Endothelial cell of umbilical vein (primary cell): ENCODE results near the gene ADRB2. TPM values are rescaled to one million over a fixed set of nuclear protein-coding genes. Genes with fewer than 3 reads are reported as not detected.

ENCODE experiments used
- BruUV-seq: library from RNA; stranded (reverse); fragments of 400-500 nt; replicated peaks from 2 replicates; lab custom pipeline; 2021; lab: Mats Ljungman, UMichigan
- CTCF ChIA-PET: fragments of 300-600, 350-600 bp; sonication (Branson Sonifier 250); formaldehyde crosslinking; loops from one replicate; lab custom pipeline; 2021; ENCODE audit warnings: antibody characterized with exemption, inconsistent platforms; lab: Charles Lee
- POLR2A ChIA-PET: fragments of 300-600, 350-600 bp; sonication (Branson Sonifier 250); formaldehyde crosslinking; loops from one replicate; lab custom pipeline; 2021; ENCODE audit warnings: antibody characterized with exemption, inconsistent platforms; lab: Charles Lee
- DNase-seq: peaks from one replicate; pipeline ENCODE4 v3.0.0-alpha.2; 2011; ENCODE audit warnings: low read depth, low spot score
- FAIRE-seq: peaks from 2 replicates; lab custom pipeline; 2011; peaks lifted over from hg19 to GRCh38; lab: Jason Lieb, UNC
- H2AFZ ChIP-seq: 2 replicates; pipeline ENCODE4 v1.6.0; 2012; ENCODE audit warnings: low read depth, low read length, control low read depth, inconsistent platforms
- H3K27ac ChIP-seq: 2 replicates; pipeline ENCODE4 v1.5.1; 2011; ENCODE audit warnings: low read depth, mild to moderate bottlenecking, control low read depth, low read length, moderate library complexity; ENCODE audit not compliant: insufficient read depth
- H3K27me3 ChIP-seq, 2 experiments: 2 replicates each; pipeline versions ENCODE4 v1.6.0 to v1.6.1; 2011; ENCODE audit warnings: low read length in 2 of 2, mixed read lengths in 1 of 2; ENCODE audit not compliant: control insufficient read depth in 2 of 2, insufficient read depth in 2 of 2
- H3K36me3 ChIP-seq, 2 experiments: 2 replicates in 1 of 2; 3 replicates in 1 of 2; pipeline ENCODE4 v1.5.1; 2011; ENCODE audit warnings: low read length in 2 of 2, mild to moderate bottlenecking in 1 of 2, moderate library complexity in 1 of 2; ENCODE audit not compliant: control insufficient read depth in 2 of 2, insufficient read depth in 2 of 2; ENCODE audit errors: extremely low read depth in 1 of 2
- H3K4me1 ChIP-seq: 3 replicates; pipeline ENCODE4 v1.5.1; 2011; ENCODE audit warnings: mild to moderate bottlenecking, low read length; ENCODE audit not compliant: control insufficient read depth, insufficient read depth; ENCODE audit errors: extremely low read depth
- H3K4me2 ChIP-seq: 2 replicates; pipeline ENCODE4 v1.6.1; 2011; ENCODE audit warnings: low read length, control low read depth, mixed read lengths; ENCODE audit not compliant: insufficient read depth
- H3K4me3 ChIP-seq, 3 experiments: fragments of 200-600 bp in 1 of 3; sonication (generic), shearing (Covaris generic) in 1 of 3; replicated peaks in 1 of 3; 2 replicates each; pipeline ENCODE4 v1.5.1; 2011 to 2016; ENCODE audit warnings: control low read depth in 3 of 3, low read length in 3 of 3, mild to moderate bottlenecking in 2 of 3, inconsistent platforms in 1 of 3, low read depth in 1 of 3, moderate library complexity in 1 of 3; ENCODE audit not compliant: insufficient read depth in 1 of 3
- H3K79me2 ChIP-seq: 2 replicates; pipeline ENCODE4 v1.6.0; 2012; ENCODE audit warnings: low read length, inconsistent platforms; ENCODE audit not compliant: control insufficient read depth, insufficient read depth
- H3K9ac ChIP-seq: replicated peaks from 2 replicates; pipeline ENCODE3; 2011; ENCODE audit warnings: low read length, control low read depth; ENCODE audit not compliant: insufficient read depth; ENCODE audit errors: extremely low read depth
- H3K9me1 ChIP-seq: replicated peaks from 3 replicates; pipeline ENCODE4 v1.6.0; 2011; ENCODE audit warnings: mild to moderate bottlenecking, low read length; ENCODE audit not compliant: control insufficient read depth, insufficient read depth; ENCODE audit errors: extremely low read depth
- H3K9me3 ChIP-seq: replicated peaks from 2 replicates; pipeline ENCODE4 v1.5.1; 2012; ENCODE audit warnings: low read length, inconsistent platforms; ENCODE audit not compliant: control insufficient read depth, insufficient read depth
- H4K20me1 ChIP-seq: replicated peaks from 2 replicates; pipeline ENCODE3; 2011; ENCODE audit warnings: mild to moderate bottlenecking, low read length; ENCODE audit not compliant: control insufficient read depth, insufficient read depth; ENCODE audit errors: extremely low read depth
- CTCF ChIP-seq, 2 donors: IDR thresholded peaks; 1 replicate in 1 of 2; 2 replicates in 1 of 2; pipeline ENCODE4 v1.5.1; 2011; ENCODE audit warnings: low read length in 2 of 2, mild to moderate bottlenecking in 2 of 2, moderate library complexity in 2 of 2, control low read depth in 1 of 2, inconsistent platforms in 1 of 2, low read depth in 1 of 2; ENCODE audit not compliant: insufficient read depth in 1 of 2; ENCODE audit errors: extremely low read depth in 1 of 2
- EZH2 ChIP-seq: IDR thresholded peaks from 2 replicates; pipeline ENCODE4 v1.6.1; 2012; ENCODE audit warnings: borderline replicate concordance, low read depth, mild to moderate bottlenecking, moderate library complexity, low read length, inconsistent platforms; ENCODE audit not compliant: severe bottlenecking
- FOS ChIP-seq: IDR thresholded peaks from 2 replicates; pipeline ENCODE4 v1.6.1; 2011; ENCODE audit warnings: mild to moderate bottlenecking, low read length, moderate library complexity, borderline replicate concordance; ENCODE audit not compliant: insufficient read depth
- GATA2 ChIP-seq: IDR thresholded peaks from 2 replicates; pipeline ENCODE4 v1.7.0; 2011; ENCODE audit warnings: low read depth, mild to moderate bottlenecking, moderate library complexity, mixed read lengths, low read length; ENCODE audit not compliant: insufficient read length, insufficient read depth
- JUN ChIP-seq: IDR thresholded peaks from 2 replicates; pipeline ENCODE4 v1.6.1; 2011; ENCODE audit warnings: borderline replicate concordance, low read depth; ENCODE audit not compliant: insufficient read length, insufficient read depth
- MAX ChIP-seq: IDR thresholded peaks from 2 replicates; pipeline ENCODE4 v1.6.1; 2011; ENCODE audit not compliant: insufficient read depth, insufficient read length
- MYC ChIP-seq: IDR thresholded peaks from one replicate; pipeline ENCODE4 v1.6.1; 2011; ENCODE audit warnings: mild to moderate bottlenecking, low read depth, low read length
- POLR2A ChIP-seq: IDR thresholded peaks from 2 replicates; pipeline ENCODE4 v1.6.1; 2012; ENCODE audit warnings: low read depth, mild to moderate bottlenecking, control low read depth, low read length
- POLR2AphosphoS5 ChIP-seq: IDR thresholded peaks from 2 replicates; pipeline ENCODE4 v1.6.1; 2012; ENCODE audit warnings: low read depth, mild to moderate bottlenecking, control low read depth, low read length, moderate library complexity; ENCODE audit not compliant: insufficient read depth
- dilution Hi-C: fragments of 300-500 bp; cut with MboI; formaldehyde crosslinking; loops from one replicate; pipeline ENCODE4 v1.15.0; 2019; ENCODE audit warnings: low sequenced_read_pairs; ENCODE audit not compliant: extremely low pct_ligation_motif_present
- intact Hi-C: fragments of 100-400 bp; cut with micrococcal nuclease; formaldehyde crosslinking; loops from one replicate; pipeline ENCODE4 v1.10.0; 2022
- polyA plus RNA-seq, 4 experiments: library from polyadenylated mRNA; depleted of rRNA in 3 of 4; stranded (reverse) in 3 of 4; unstranded in 1 of 4; fragments of >200 nt; gene quantifications; 2 replicates each; pipeline versions ENCODE4 v1.2.1 to v1.2.3, GENCODE V29; 2011 to 2012; ENCODE audit warnings: missing spikeins in 1 of 4
- total RNA-seq: library from RNA; stranded (reverse); gene quantifications from 2 replicates; pipeline ENCODE4 v1.2.3, GENCODE V29; 2021

The ADRB2 gene
- total and polyA plus RNA-seq, 2 donors (not counting 3 experiments of a cell fraction or from before 2014, with no cell fraction given), result 0.86 to 0.88 TPM

- FAIRE-seq, result peak; percentile 12
These were observed 18.2 kb downstream of the ADRB2 start for GRCh38 chr5:148844433-148845280.

More at GRCh38 chr5:148844433-148845280, 18.2 kb downstream of the ADRB2 start:
- Histone ChIP-seq H4K20me1 (no peaks in the 10 kb centered on the region), H3K4me3 (no peak overlapping the region), H3K9ac (no peak overlapping the region), H3K36me3 (no peaks in the 10 kb centered on the region), H3K79me2 (no peaks in the 10 kb centered on the region), H3K27ac (no peak overlapping the region), H2AFZ (peak overlapping the region; percentile 76), H3K27me3 (no peaks in the 10 kb centered on the region), H3K9me1 (no peaks in the 10 kb centered on the region), H3K4me1 (peaks cover 13% of the 10 kb centered on the region), H3K4me2 (no peak overlapping the region), H3K9me3 (no peaks in the 10 kb centered on the region)
- no peak for DNase-seq
- intact Hi-C loops (no loop called here), dilution Hi-C loops (no loop called here)
- ChIA-PET POLR2A (no interaction called here), CTCF (interaction anchor here (0.8 to 2.1 kb wide), 3 partner anchors 19 to 113 kb away, joined by 3 to 5 read pairs (median 4); no protein-coding TSS in a partner anchor)
- TF ChIP-seq MAX, result no peak
- TF ChIP-seq FOS, result no peak
- TF ChIP-seq CTCF (IDR thresholded peaks at IDR 0.05; ENCODE audit: extremely low read depth in 1 of 2, insufficient read depth in 1 of 2, low read depth in 1 of 2, low read length in 2 of 2), result no peak
- TF ChIP-seq EZH2, result no peak
- no peak for TF ChIP-seq POLR2A
- TF ChIP-seq JUN, result no peak
- no peak for TF ChIP-seq MYC
- TF ChIP-seq GATA2, result no peak
- TF ChIP-seq POLR2AphosphoS5, result no peak
- BruUV-seq, result no TSS peak
